Body of pancreas (tissue), 4 donors: ENCODE results near the gene SNX27.

Source experiments
- POLR2A ChIP-seq, 3 donors: fragments of 450-650 bp; IDR thresholded peaks; one replicate each; pipeline ENCODE4 v1.6.1; 2016; ENCODE audit warnings: antibody characterized with exemption in 3 of 3, mild to moderate bottlenecking in 2 of 3
- TF ChIP-seq, protein P1 (sequence below), 7 experiments: fragments of 450-650 bp in 4 of 7; fragments of 200-600 bp in 3 of 7; sonication (generic) in 3 of 7; IDR thresholded peaks; one replicate each; pipeline ENCODE4 v1.5.1; 2016 to 2019; ENCODE audit warnings: antibody characterized with exemption in 7 of 7

DNA sequence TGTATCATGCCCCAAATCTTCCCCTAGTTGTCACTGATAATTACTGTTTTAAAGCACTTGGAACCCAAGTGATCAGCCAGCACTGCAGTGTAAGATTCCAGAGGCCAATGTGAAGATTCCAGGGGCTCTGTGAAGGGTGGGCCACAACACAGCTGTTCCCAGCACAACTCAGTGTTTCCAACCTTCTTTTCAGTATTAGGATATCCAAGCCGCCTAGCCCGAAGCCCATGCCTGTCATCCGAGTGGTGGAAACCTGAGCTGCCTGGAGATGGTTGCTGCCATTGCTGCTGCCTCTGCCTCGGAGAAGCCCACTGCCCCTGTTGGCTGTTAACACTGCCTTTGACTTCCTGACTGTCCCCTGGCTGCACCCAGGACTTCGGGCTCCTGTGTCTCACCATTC is 30.4 kb upstream of the SNX27 start:
- no peak for TF ChIP-seq POLR2A (IDR thresholded peaks at IDR 0.05)
- TF ChIP-seq, protein P1, sequence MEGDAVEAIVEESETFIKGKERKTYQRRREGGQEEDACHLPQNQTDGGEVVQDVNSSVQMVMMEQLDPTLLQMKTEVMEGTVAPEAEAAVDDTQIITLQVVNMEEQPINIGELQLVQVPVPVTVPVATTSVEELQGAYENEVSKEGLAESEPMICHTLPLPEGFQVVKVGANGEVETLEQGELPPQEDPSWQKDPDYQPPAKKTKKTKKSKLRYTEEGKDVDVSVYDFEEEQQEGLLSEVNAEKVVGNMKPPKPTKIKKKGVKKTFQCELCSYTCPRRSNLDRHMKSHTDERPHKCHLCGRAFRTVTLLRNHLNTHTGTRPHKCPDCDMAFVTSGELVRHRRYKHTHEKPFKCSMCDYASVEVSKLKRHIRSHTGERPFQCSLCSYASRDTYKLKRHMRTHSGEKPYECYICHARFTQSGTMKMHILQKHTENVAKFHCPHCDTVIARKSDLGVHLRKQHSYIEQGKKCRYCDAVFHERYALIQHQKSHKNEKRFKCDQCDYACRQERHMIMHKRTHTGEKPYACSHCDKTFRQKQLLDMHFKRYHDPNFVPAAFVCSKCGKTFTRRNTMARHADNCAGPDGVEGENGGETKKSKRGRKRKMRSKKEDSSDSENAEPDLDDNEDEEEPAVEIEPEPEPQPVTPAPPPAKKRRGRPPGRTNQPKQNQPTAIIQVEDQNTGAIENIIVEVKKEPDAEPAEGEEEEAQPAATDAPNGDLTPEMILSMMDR (IDR thresholded peaks at IDR 0.05) = no peak
